Posterior vena cava (tissue), 2 donors: ENCODE results near the gene PSMC3IP. TPM values are rescaled to one million over a fixed set of nuclear protein-coding genes. Genes with fewer than 3 reads are reported as not detected.
A peak's percentile ranks its signal among the peaks of the same experiment; 100 is the strongest.

ENCODE experiments used
- DNase-seq: peaks from one replicate; pipeline ENCODE4 v3.0.0-alpha.2; 2020; ENCODE audit warnings: low spot score
- intact Hi-C, 2 donors: fragments of 100-400 bp; cut with DNase I; formaldehyde crosslinking; loops; one replicate each; pipeline versions ENCODE4 v1.14.1 to v1.14.2; 2022 to 2023
- total RNA-seq, 2 donors: library from RNA; stranded (reverse); fragmentation: NEBNext Ultra II Directional; extraction: Animal tissue kit (Norgen Biotek cat#: 25700); gene quantifications; one replicate each; pipeline ENCODE4 v1.2.1, GENCODE V29; 2021
- donor health status: DM: yes; HTN: yes; CAD: no.
- donor health status: DM: yes; HTN: yes; CAD: no.

PSMC3IP gene
- total RNA-seq, 2 donors from 2014 or later = 4.1 to 4.7 TPM

- DNase-seq = peak; percentile 78
- intact Hi-C loops = loop anchor here in 1 of 2 donors (5.0 kb wide), 1 partner anchor 204 kb away; no protein-coding TSS in a partner anchor
Observed at GRCh38 chr17:42526031-42526444, 51.5 kb downstream of the PSMC3IP start.

- intact Hi-C loops = loop anchor here in 1 of 2 donors (5.0 kb wide), 1 partner anchor 203 kb away; no protein-coding TSS in a partner anchor
- DNase-seq = peak; percentile 26
Observed at GRCh38 chr17:42525221-42525620, 52.3 kb downstream of the PSMC3IP start.

- peak; percentile 28 for DNase-seq
- intact Hi-C loops = loop anchor here in 1 of 2 donors (5.0 kb wide), 1 partner anchor 101 kb away; the partner anchor contains the start of gene CAVIN1
Observed at GRCh38 chr17:42522798-42523278, 54.7 kb downstream of the PSMC3IP start.

Other genes starting within 250 kb of the PSMC3IP start
- gene STAT3, start 189.3 kb downstream of the PSMC3IP start, total RNA-seq = 100 to 1,000 TPM; 230 to 241 TPM
- gene CAVIN1, start 154.5 kb downstream of the PSMC3IP start, total RNA-seq = 100 to 1,000 TPM; 733 to 737 TPM
- 10 to 100 TPM; 69.6 to 70.1 TPM for gene ATP6V0A1, start 118.9 kb downstream of the PSMC3IP start, total RNA-seq
- gene NAGLU, start 41.5 kb downstream of the PSMC3IP start, total RNA-seq = 10 to 100 TPM; 27.1 to 36.0 TPM
- 1 to 10 TPM in 1 of 2 donors, under 1 TPM in 1; 0.67 to 1.2 TPM for gene HSD17B1, start 24.8 kb downstream of the PSMC3IP start, total RNA-seq
- gene COASY, start 15.6 kb downstream of the PSMC3IP start, total RNA-seq = 10 to 100 TPM; 34.0 TPM
- gene MLX, start 10.6 kb downstream of the PSMC3IP start, total RNA-seq = 10 to 100 TPM; 27.5 to 28.5 TPM
- gene RETREG3, start 31.6 kb upstream of the PSMC3IP start, total RNA-seq = 10 to 100 TPM; 34.6 to 42.0 TPM
- gene TUBG1, start 32.0 kb upstream of the PSMC3IP start, total RNA-seq = 10 to 100 TPM; 32.9 to 39.9 TPM
- 10 to 100 TPM; 17.9 to 19.8 TPM for gene TUBG2, start 81.6 kb upstream of the PSMC3IP start, total RNA-seq
- gene PLEKHH3, start 99.3 kb upstream of the PSMC3IP start, total RNA-seq = 10 to 100 TPM; 22.2 to 24.8 TPM
- 1 to 10 TPM; 1.7 to 2.5 TPM for gene CCR10, start 104.1 kb upstream of the PSMC3IP start, total RNA-seq
- gene CNTNAP1, start 104.8 kb upstream of the PSMC3IP start, total RNA-seq = 10 to 100 TPM; 11.0 to 24.8 TPM
- gene EZH1, start 167.3 kb upstream of the PSMC3IP start, total RNA-seq = 10 to 100 TPM; 50.2 to 53.5 TPM
- 10 to 100 TPM; 46.3 to 56.8 TPM for gene RAMP2, start 183.5 kb upstream of the PSMC3IP start, total RNA-seq
- 10 to 100 TPM; 25.9 to 35.1 TPM for gene VPS25, start 195.7 kb upstream of the PSMC3IP start, total RNA-seq
- under 1 TPM in 1 of 2 donors, not detected in 1; 0.05 TPM for gene WNK4, start 202.9 kb upstream of the PSMC3IP start, total RNA-seq
- gene COA3, start 221.0 kb upstream of the PSMC3IP start, total RNA-seq = 10 to 100 TPM; 37.5 to 41.1 TPM
- gene CNTD1, start 221.1 kb upstream of the PSMC3IP start, total RNA-seq = under 1 TPM in 1 of 2 donors, not detected in 1; 0.95 TPM
- 10 to 100 TPM; 78.6 to 88.3 TPM for gene BECN1, start 246.6 kb upstream of the PSMC3IP start, total RNA-seq